GM19468 (cell line): Measurements from ENCODE around the gene ATG16L1.

Experiments
- ATAC-seq: cut with Tn5 transposase; IDR thresholded peaks from one replicate; pipeline ENCODE4 v1.9.1; 2021; ENCODE audit warnings: mild to moderate bottlenecking, moderate library complexity, moderate number of reproducible peaks; ENCODE audit not compliant: unreplicated experiment; ENCODE audit errors: extremely low read depth

The ATG16L1 gene

GRCh38 chr2:233226511-233227031, 24.9 kb upstream of the ATG16L1 start:
- no peak for ATAC-seq

- ATAC-seq: no peak
Measured at GRCh38 chr2:233227346-233227978, 24.0 kb upstream of the ATG16L1 start.

GRCh38 chr2:233228376-233228775, 23.1 kb upstream of the ATG16L1 start:
- ATAC-seq: no peak

GRCh38 chr2:233233618-233234230, 17.7 kb upstream of the ATG16L1 start:
- no peak for ATAC-seq

GRCh38 chr2:233234264-233234663, 17.2 kb upstream of the ATG16L1 start:
- no peak for ATAC-seq

GRCh38 chr2:233234996-233235395, 16.5 kb upstream of the ATG16L1 start:
- no peak for ATAC-seq

- ATAC-seq: no peak
Measured at GRCh38 chr2:233235977-233236376, 15.5 kb upstream of the ATG16L1 start.

GRCh38 chr2:233236820-233237589, 14.5 kb upstream of the ATG16L1 start:
- no peak for ATAC-seq

GRCh38 chr2:233240897-233241296, 10.6 kb upstream of the ATG16L1 start:
- no peak for ATAC-seq

- ATAC-seq: no peak
Measured at GRCh38 chr2:233241803-233242202, 9.7 kb upstream of the ATG16L1 start.

- no peak for ATAC-seq
Measured at GRCh38 chr2:233242231-233242927, 9.1 kb upstream of the ATG16L1 start.

- ATAC-seq: no peak
Measured at GRCh38 chr2:233243348-233243747, 8.1 kb upstream of the ATG16L1 start.

GRCh38 chr2:233244818-233245217, 6.7 kb upstream of the ATG16L1 start:
- ATAC-seq: no peak

GRCh38 chr2:233245406-233245805, 6.1 kb upstream of the ATG16L1 start:
- ATAC-seq: no peak

GRCh38 chr2:233247116-233247515, 4.4 kb upstream of the ATG16L1 start:
- no peak for ATAC-seq

- no peak for ATAC-seq
Measured at GRCh38 chr2:233247744-233248143, 3.7 kb upstream of the ATG16L1 start.

- no peak for ATAC-seq
Measured at GRCh38 chr2:233248999-233249398, 2.5 kb upstream of the ATG16L1 start.

GRCh38 chr2:233250568-233250967, 905 bp upstream of the ATG16L1 start:
- ATAC-seq: no peak

GRCh38 chr2:233250985-233251305, 528 bp upstream of the ATG16L1 start:
- ATAC-seq: no peak

- no peak for ATAC-seq
Measured at GRCh38 chr2:233252227-233252626, 754 bp downstream of the ATG16L1 start.

- ATAC-seq: no peak
Measured at GRCh38 chr2:233255151-233255550, 3.7 kb downstream of the ATG16L1 start.
